Measurements from ENCODE around the gene RIN2.

Gene RIN2

DNA sequence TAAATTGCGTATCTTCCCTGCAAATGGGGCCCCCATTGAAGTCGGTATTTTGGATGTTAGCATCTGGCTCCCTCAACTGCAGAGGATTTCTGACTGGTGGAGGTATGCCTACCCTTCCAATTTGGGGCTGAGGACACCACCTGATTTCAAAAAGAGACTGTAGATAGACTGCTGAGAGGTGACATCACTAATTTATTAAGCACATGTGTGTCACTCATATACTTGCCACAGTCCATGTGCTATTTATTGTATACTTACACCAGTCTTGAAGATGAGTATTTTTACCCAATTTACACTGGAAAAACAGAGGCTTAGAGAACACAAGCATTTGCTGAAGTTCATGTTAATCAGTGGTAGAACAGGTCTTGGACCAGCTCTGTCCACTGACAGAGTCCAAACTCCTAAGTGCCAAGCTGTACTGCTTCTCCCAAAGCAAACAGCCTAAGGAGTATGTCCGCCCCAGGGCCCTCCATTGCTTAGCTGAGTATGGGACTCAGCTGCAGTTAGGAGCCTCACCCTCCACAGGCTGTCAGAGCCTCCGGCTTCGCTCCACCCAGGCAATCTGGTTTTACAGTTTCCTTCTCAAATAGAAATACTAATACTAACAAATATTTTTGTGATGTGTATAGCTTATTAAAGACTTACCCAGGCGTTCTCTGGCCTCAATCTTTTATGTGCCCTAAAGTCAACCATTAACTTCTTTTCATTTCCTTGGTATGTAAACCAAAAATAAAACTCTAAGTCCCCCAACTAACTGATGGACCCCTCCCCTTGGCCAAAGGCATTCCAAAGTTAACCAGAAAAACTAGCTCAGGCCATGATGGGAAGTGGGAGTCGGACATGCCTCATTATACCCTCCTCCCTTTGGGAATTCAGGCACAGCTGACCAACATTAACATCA is 17.5 kb downstream of the RIN2 start:
- DNase-seq (ENCODE audit: low read depth), result peak; percentile 57
- no peak overlapping the region for H3K4me3 ChIP-seq (ENCODE audit: low read length)
- TF ChIP-seq, protein P1, sequence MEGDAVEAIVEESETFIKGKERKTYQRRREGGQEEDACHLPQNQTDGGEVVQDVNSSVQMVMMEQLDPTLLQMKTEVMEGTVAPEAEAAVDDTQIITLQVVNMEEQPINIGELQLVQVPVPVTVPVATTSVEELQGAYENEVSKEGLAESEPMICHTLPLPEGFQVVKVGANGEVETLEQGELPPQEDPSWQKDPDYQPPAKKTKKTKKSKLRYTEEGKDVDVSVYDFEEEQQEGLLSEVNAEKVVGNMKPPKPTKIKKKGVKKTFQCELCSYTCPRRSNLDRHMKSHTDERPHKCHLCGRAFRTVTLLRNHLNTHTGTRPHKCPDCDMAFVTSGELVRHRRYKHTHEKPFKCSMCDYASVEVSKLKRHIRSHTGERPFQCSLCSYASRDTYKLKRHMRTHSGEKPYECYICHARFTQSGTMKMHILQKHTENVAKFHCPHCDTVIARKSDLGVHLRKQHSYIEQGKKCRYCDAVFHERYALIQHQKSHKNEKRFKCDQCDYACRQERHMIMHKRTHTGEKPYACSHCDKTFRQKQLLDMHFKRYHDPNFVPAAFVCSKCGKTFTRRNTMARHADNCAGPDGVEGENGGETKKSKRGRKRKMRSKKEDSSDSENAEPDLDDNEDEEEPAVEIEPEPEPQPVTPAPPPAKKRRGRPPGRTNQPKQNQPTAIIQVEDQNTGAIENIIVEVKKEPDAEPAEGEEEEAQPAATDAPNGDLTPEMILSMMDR (IDR thresholded peaks at IDR 0.05; ENCODE audit: insufficient read depth, low read depth, low read length, missing control alignments), result no peak

DNA sequence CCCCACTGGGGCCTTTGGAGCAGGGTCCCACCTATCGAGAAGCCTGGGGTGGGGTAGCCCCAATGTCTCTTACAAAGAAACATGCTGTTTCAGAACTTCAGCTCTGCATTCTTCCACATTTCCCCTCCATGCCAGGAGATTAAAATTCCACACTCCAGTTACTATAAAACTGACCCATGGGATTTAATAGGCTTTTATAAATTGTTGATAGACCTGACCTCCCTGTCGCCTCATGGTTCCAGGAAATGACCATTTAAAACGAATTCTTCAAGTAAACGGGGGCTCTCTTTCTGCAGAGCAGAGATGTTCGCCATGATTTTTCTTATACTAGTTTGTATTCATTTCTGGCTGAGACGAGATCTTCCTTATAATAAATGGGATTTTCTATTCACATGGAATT is 19.3 kb downstream of the RIN2 start:
- TF ChIP-seq, protein P1 (IDR thresholded peaks at IDR 0.05; ENCODE audit: insufficient read depth, low read depth, low read length, missing control alignments), result no peak
- no peak for DNase-seq (ENCODE audit: low read depth)
- no peak overlapping the region for H3K4me3 ChIP-seq (ENCODE audit: low read length)

DNA sequence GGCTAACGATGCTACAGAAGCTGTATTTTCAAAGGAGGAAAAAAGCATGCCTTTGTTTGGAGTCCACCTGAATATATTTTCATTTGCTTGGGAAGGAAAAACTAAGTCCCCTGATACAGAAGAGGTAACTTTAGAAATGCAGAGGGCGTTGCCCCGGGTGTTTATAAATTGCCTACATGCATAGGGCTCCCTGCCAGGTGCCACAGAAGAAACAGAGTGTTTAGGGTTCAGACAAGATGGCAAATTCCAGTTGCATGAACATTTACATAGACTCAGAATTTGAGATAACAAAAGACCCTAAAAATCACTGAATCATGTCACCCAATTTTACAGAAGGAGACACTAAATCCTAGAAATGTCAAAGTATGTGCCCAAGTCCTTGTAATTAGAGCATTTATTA is 19.9 kb downstream of the RIN2 start:
- TF ChIP-seq, protein P1 (IDR thresholded peaks at IDR 0.05; ENCODE audit: insufficient read depth, low read depth, low read length, missing control alignments), result no peak
- DNase-seq (ENCODE audit: low read depth), result no peak
- H3K4me3 ChIP-seq (ENCODE audit: low read length), result no peak overlapping the region

DNA sequence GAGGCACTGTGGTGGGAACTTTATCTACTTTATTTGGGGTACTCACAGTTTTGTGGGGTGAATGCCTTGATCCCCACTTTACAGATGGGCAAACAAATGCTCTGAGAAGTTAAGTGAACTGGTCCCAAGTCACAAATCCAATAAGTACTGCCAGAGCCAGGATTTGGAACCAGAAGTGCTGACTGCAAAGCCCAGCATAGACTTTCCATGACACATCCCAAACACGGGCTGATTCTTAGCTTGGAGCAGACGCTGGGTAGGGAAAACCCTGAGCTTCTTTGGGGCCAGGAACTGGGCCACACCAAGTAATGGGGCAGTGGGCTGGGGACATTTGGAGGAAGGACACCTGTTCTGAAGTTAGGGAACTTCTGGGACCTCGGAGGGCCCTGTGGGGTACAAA is 20.3 kb downstream of the RIN2 start:
- TF ChIP-seq, protein P1 (IDR thresholded peaks at IDR 0.05; ENCODE audit: insufficient read depth, low read depth, low read length, missing control alignments), result no peak
- no peak for DNase-seq (ENCODE audit: low read depth)
- H3K4me3 ChIP-seq (ENCODE audit: low read length), result no peak overlapping the region

DNA sequence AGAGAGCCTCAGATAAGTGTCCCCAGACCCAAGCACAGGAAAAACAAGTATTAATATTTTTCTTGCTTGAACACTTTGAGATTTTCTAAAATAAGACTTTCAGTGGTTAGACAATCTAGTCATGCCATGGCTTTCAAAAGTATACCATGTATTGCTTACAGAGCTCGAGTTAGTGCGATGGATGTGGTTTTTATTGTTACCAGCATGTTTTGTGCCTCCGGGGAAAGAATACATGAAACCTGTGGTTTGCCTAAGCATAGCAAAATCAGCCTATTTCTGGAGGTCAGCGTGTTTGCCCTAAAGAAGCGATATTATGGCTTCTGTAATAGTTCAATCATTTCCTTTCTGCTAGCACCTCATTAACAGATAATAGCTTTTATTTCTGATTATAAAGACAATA is 21.6 kb downstream of the RIN2 start:
- DNase-seq (ENCODE audit: low read depth), result no peak
- TF ChIP-seq, protein P1 (IDR thresholded peaks at IDR 0.05; ENCODE audit: insufficient read depth, low read depth, low read length, missing control alignments), result no peak
- H3K4me3 ChIP-seq (ENCODE audit: low read length), result no peak overlapping the region

DNA sequence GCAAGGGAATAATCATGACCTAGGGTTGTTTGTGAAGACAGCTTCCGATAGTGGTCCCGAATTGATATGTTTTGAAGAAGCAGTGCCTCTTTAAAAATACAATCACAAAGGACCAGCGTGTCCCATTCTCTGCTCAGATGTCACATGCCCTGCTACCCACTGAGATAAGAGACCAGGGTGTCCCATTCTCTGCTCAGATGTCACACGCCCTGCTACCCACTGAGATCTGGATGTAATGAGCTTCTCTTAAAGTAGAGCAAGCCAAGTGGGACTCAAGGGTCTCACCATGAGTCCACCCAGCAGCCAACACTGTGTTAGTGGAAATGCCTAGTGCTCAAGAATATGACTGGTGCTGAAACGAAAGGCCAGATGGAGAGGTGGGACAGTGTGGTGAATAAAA is 22.2 kb downstream of the RIN2 start:
- TF ChIP-seq, protein P1 (IDR thresholded peaks at IDR 0.05; ENCODE audit: insufficient read depth, low read depth, low read length, missing control alignments), result no peak
- DNase-seq (ENCODE audit: low read depth), result no peak
- no peak overlapping the region for H3K4me3 ChIP-seq (ENCODE audit: low read length)

DNA sequence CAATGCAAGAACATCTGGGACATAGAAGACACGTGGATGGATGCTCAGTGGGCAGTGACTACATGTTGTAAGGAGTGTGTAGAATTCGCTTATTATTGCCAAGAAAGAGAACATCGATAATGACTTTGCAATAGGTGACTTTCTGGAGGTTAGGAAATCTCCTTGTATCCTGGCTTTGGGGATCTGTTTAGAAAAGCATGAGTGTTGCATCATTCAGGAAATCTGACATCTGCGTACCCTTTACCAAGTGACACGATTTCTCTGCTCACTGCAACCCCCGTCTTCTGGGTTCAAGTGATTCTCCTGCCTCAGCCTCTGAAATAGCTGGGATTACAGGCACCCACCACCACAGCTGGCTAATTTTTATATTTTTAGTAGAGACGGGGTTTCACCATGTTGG is 23.2 kb downstream of the RIN2 start:
- DNase-seq (ENCODE audit: low read depth), result no peak
- TF ChIP-seq, protein P1 (IDR thresholded peaks at IDR 0.05; ENCODE audit: insufficient read depth, low read depth, low read length, missing control alignments), result no peak
- H3K4me3 ChIP-seq (ENCODE audit: low read length), result no peak overlapping the region
